ENCODE results near the gene MED13. TPM values are rescaled to one million over a fixed set of nuclear protein-coding genes. Genes with fewer than 3 reads are reported as not detected.
A peak's percentile ranks its signal among the peaks of the same experiment; 100 is the strongest.

The MED13 gene
- total RNA-seq, 5 donors from 2014 or later (not counting 1 experiment from before 2014, with no cell fraction given) = 60.8 to 82.4 (median 77.6) TPM

DNA sequence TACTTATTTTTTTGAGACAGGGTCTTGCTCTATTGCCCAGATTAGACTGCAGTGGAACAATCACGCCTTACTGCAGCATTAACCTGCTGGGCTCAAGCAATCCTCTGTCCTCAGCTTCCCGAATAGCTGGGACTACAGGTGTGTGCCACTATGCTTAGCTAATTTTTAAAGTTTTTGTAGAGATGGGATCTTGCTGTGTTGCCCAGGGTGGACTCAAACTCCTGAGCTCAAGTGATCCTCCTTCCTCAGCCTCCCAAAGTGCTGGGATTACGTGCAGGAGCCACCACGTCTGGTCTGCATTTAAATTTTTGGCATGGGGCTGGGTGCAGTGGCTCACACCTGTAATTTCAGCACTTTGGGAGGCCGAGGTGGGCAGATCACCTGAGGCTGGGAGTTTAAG, 96.3 kb downstream of the MED13 start:
- Mint-ChIP-seq H3K9me3 (no peaks in the 10 kb centered on the region), H3K27me3 (no peaks in the 10 kb centered on the region), H3K27ac (no peak overlapping the region), H3K4me1 (peaks cover 0 to 4% (median 2%) of the 10 kb centered on the region in 3 donors), H3K4me3 (no peak overlapping the region), H3K36me3 (peaks cover 14% of the 10 kb centered on the region)
- ChIA-PET CTCF (no interaction called here), POLR2A (interaction anchor here in 1 of 2 donors (0.7 kb wide), 1 partner anchor 55 kb away, joined by 3 read pairs; no protein-coding TSS in a partner anchor)
- WGBS (ENCODE audit: insufficient coverage) = 100% methylated on average over 4 of the region's 5 CpGs
- Histone ChIP-seq H3K4me1 (ENCODE audit: control insufficient read depth in 1 of 2, extremely low read depth in 1 of 2, insufficient read depth in 2 of 2, low read length in 2 of 2) (no peaks in the 10 kb centered on the region), H3K27ac (ENCODE audit: low read length) (no peak overlapping the region), H3K27me3 (replicated peaks in 1 of 2; ENCODE audit: control insufficient read depth in 2 of 2, extremely low read depth in 1 of 2, insufficient read depth in 2 of 2, low read length in 1 of 2) (no peaks in the 10 kb centered on the region), H3K36me3 (ENCODE audit: control insufficient read depth in 2 of 2, extremely low read depth in 1 of 2, insufficient read depth in 1 of 2, low read length in 1 of 2) (peaks cover 5 to 74% of the 10 kb centered on the region in 2 donors), H3K9me3 (no peaks in the 10 kb centered on the region), H3K4me3 (ENCODE audit: control insufficient read depth in 1 of 2, extremely low read depth in 1 of 2, low read length in 1 of 2) (no peak overlapping the region)
- ATAC-seq (replicated peaks in 1 of 4) = no peak
- DNase-seq = no peak

DNA sequence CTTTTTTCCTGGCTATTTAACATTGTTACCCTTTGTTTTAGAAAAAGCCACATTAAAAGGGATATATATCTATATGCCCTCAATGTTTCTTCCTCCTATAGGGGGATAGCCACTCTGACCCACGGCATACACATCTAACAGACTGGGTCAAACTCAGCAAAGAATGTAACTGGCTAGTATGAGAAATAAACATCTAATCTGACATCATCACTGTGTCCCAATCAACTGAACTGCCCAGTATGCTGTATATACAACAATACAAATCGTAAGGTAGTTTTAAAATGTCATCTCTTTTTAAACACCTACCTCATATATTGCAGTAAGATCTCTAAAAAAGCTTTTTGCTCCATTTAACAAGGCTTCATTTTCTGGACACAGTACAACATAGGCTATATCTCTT, 97.3 kb downstream of the MED13 start:
- ChIA-PET CTCF (no interaction called here), POLR2A (no interaction called here)
- Mint-ChIP-seq H3K36me3 (peaks cover 19% of the 10 kb centered on the region), H3K27ac (peak overlapping the region; percentile 13 to 28), H3K9me3 (no peaks in the 10 kb centered on the region), H3K4me3 (no peak overlapping the region), H3K4me1 (peaks cover 0 to 4% (median 4%) of the 10 kb centered on the region in 3 donors), H3K27me3 (no peaks in the 10 kb centered on the region)
- no CpG with 5 or more reads among the region's 2 CpGs for WGBS (ENCODE audit: insufficient coverage)
- ATAC-seq (replicated peaks in 1 of 4) = no peak
- Histone ChIP-seq H3K9me3 (no peaks in the 10 kb centered on the region), H3K4me1 (ENCODE audit: control insufficient read depth in 1 of 2, extremely low read depth in 1 of 2, insufficient read depth in 2 of 2, low read length in 2 of 2) (no peaks in the 10 kb centered on the region), H3K4me3 (ENCODE audit: control insufficient read depth in 1 of 2, extremely low read depth in 1 of 2, low read length in 1 of 2) (no peak overlapping the region), H3K27me3 (replicated peaks in 1 of 2; ENCODE audit: control insufficient read depth in 2 of 2, extremely low read depth in 1 of 2, insufficient read depth in 2 of 2, low read length in 1 of 2) (no peaks in the 10 kb centered on the region), H3K36me3 (ENCODE audit: control insufficient read depth in 2 of 2, extremely low read depth in 1 of 2, insufficient read depth in 1 of 2, low read length in 1 of 2) (peaks cover 5 to 79% of the 10 kb centered on the region in 2 donors), H3K27ac (ENCODE audit: low read length) (no peak overlapping the region)
- no peak for DNase-seq

DNA sequence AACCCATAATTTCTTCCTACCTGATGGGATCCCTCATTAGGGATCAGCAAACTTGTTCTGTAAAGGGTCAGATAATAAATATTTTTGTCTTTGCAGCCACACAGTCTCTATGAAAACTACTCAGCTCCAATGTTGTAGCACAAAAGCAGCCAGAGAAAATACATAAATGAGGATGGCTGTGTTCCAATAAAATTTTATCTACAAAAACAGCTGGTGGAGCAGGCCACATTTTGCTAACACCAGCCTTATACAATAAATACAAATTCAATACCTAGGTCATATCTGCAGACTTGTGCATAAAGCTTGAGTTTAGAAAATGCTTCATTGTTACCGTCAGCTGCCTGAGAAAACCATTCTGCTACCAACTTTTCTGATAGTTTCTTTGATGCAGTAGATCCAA, 98.9 kb downstream of the MED13 start:
- Histone ChIP-seq H3K27ac (ENCODE audit: low read length) (no peak overlapping the region), H3K36me3 (ENCODE audit: control insufficient read depth in 2 of 2, extremely low read depth in 1 of 2, insufficient read depth in 1 of 2, low read length in 1 of 2) (peaks cover 0 to 74% of the 10 kb centered on the region in 2 donors), H3K4me1 (ENCODE audit: control insufficient read depth in 1 of 2, extremely low read depth in 1 of 2, insufficient read depth in 2 of 2, low read length in 2 of 2) (no peaks in the 10 kb centered on the region), H3K9me3 (no peaks in the 10 kb centered on the region), H3K4me3 (ENCODE audit: control insufficient read depth in 1 of 2, extremely low read depth in 1 of 2, low read length in 1 of 2) (no peak overlapping the region), H3K27me3 (replicated peaks in 1 of 2; ENCODE audit: control insufficient read depth in 2 of 2, extremely low read depth in 1 of 2, insufficient read depth in 2 of 2, low read length in 1 of 2) (no peaks in the 10 kb centered on the region)
- no peaks in the 10 kb centered on the region for H3K9me3 Mint-ChIP-seq
- DNase-seq = no peak
- no peaks in the 10 kb centered on the region for H3K27me3 Mint-ChIP-seq
- H3K4me1 Mint-ChIP-seq = peaks cover 0 to 4% (median 4%) of the 10 kb centered on the region in 3 donors
- H3K4me3 Mint-ChIP-seq = no peak overlapping the region
- ChIA-PET CTCF (interaction anchor here in 1 of 2 donors (0.5 kb wide), 1 partner anchor 76 kb away, joined by 3 read pairs; no protein-coding TSS in a partner anchor), POLR2A (interaction anchor here in 1 of 2 donors (0.6 kb wide), 1 partner anchor 68 kb away, joined by 5 read pairs; no protein-coding TSS in a partner anchor)
- no CpG with 5 or more reads among the region's 1 CpG for WGBS (ENCODE audit: insufficient coverage)
- ATAC-seq (replicated peaks in 1 of 4) = no peak
- no peak overlapping the region for H3K27ac Mint-ChIP-seq
- peaks cover 22% of the 10 kb centered on the region for H3K36me3 Mint-ChIP-seq

DNA sequence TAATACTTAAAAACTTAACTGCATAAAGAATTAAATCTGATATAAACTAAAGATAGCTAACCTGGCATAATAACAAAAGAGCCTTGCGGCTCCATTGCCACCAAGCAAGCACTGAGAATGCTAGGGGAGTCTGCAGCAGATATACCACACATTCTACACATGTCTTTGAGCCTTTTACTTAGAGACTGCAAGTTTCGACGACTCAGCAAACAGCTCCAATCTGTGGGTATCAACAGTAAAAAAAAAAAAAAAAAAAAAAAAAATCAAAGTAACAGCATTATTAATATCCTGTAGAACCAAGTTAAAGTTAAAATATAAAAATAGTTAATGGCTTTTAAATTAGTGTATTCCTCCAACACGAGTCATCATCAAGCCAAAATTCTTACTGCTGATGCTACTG, 109.5 kb downstream of the MED13 start:
- Mint-ChIP-seq H3K27ac (no peak overlapping the region), H3K36me3 (peaks cover 31% of the 10 kb centered on the region), H3K27me3 (no peaks in the 10 kb centered on the region), H3K4me3 (no peak overlapping the region), H3K9me3 (no peaks in the 10 kb centered on the region), H3K4me1 (no peaks in the 10 kb centered on the region)
- Histone ChIP-seq H3K36me3 (ENCODE audit: control insufficient read depth in 2 of 2, extremely low read depth in 1 of 2, insufficient read depth in 1 of 2, low read length in 1 of 2) (peaks cover 19 to 68% of the 10 kb centered on the region in 2 donors), H3K27me3 (replicated peaks in 1 of 2; ENCODE audit: control insufficient read depth in 2 of 2, extremely low read depth in 1 of 2, insufficient read depth in 2 of 2, low read length in 1 of 2) (no peaks in the 10 kb centered on the region), H3K4me1 (ENCODE audit: control insufficient read depth in 1 of 2, extremely low read depth in 1 of 2, insufficient read depth in 2 of 2, low read length in 2 of 2) (no peaks in the 10 kb centered on the region), H3K9me3 (no peaks in the 10 kb centered on the region), H3K27ac (ENCODE audit: low read length) (no peak overlapping the region), H3K4me3 (ENCODE audit: control insufficient read depth in 1 of 2, extremely low read depth in 1 of 2, low read length in 1 of 2) (no peak overlapping the region)
- WGBS (ENCODE audit: insufficient coverage) = no CpG with 5 or more reads among the region's 4 CpGs
- DNase-seq = no peak
- no peak for ATAC-seq (replicated peaks in 1 of 4)
- POLR2A ChIA-PET = interaction anchor here in 1 of 2 donors (0.6 kb wide), 1 partner anchor 87 kb away, joined by 10 read pairs; no protein-coding TSS in a partner anchor
- CTCF ChIA-PET = no interaction called here

DNA sequence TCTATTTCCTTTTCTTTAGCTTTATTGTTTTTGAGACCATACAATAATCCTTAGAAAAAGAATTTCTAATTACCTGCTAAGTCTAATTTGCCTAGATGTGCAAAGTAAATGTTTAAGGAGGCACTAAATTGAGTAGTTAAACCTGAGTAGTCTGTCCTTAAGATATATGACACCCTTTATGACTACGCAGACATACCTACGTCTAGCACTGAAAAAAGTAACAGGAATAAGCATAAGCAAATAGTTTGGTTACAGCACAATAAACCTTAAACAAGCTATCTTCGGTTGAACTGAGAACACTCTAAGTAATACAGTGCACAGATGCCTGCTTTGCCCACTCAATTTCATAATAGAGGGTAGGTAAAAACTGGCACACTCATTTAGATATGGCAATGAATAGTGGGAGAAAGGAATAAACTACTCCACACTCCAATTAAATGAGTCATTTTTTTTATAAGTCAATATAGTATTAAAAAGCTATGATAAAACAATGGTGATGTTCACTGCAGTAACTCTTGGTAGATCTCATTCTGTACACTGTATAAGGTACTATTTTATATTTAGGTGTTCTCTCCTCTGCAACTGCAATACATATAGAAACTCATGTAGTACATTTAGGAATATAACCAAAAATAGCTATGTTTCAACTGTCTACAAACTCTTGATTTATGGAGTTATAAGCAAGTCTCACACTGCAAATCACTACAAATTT, 117.6 kb downstream of the MED13 start:
- ChIA-PET CTCF (interaction anchor here in 1 of 2 donors (0.7 kb wide), 1 partner anchor 51 kb away, joined by 12 read pairs; no protein-coding TSS in a partner anchor), POLR2A (interaction anchor here in 1 of 2 donors (0.7 kb wide), 1 partner anchor 34 kb away, joined by 3 read pairs; no protein-coding TSS in a partner anchor)
- Mint-ChIP-seq H3K36me3 (peaks cover 35% of the 10 kb centered on the region), H3K9me3 (no peaks in the 10 kb centered on the region), H3K4me1 (no peaks in the 10 kb centered on the region), H3K27ac (no peak overlapping the region), H3K27me3 (no peaks in the 10 kb centered on the region), H3K4me3 (no peak overlapping the region)
- WGBS (ENCODE audit: insufficient coverage) = no CpG with 5 or more reads among the region's 3 CpGs
- Histone ChIP-seq H3K27ac (ENCODE audit: low read length) (no peak overlapping the region), H3K36me3 (ENCODE audit: control insufficient read depth in 2 of 2, extremely low read depth in 1 of 2, insufficient read depth in 1 of 2, low read length in 1 of 2) (peaks cover 7 to 62% of the 10 kb centered on the region in 2 donors), H3K9me3 (no peaks in the 10 kb centered on the region), H3K4me1 (ENCODE audit: control insufficient read depth in 1 of 2, extremely low read depth in 1 of 2, insufficient read depth in 2 of 2, low read length in 2 of 2) (no peaks in the 10 kb centered on the region), H3K4me3 (ENCODE audit: control insufficient read depth in 1 of 2, extremely low read depth in 1 of 2, low read length in 1 of 2) (no peak overlapping the region), H3K27me3 (replicated peaks in 1 of 2; ENCODE audit: control insufficient read depth in 2 of 2, extremely low read depth in 1 of 2, insufficient read depth in 2 of 2, low read length in 1 of 2) (no peaks in the 10 kb centered on the region)
- ATAC-seq (replicated peaks in 1 of 4) (no peak), DNase-seq (no peak)

DNA sequence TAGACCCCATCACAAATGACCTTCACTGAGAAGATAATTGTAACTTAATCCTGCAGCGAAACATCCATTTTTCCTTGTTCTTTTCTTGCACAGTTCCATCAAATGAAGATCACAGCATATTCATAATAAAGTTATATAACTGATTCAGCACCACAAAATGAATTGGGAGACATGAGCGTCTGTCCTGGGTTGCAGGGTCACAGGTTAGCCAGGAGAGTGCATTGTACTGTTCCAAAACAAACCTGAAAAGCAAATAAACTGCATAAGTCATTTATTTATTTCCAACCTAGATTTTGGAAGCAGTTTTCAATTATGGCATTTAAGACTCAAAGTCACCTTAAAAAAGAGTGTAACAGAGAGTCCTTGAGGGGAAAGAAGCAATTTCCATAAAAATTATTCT, 118.7 kb downstream of the MED13 start:
- no peak for DNase-seq
- Mint-ChIP-seq H3K4me3 (no peak overlapping the region), H3K36me3 (peaks cover 31% of the 10 kb centered on the region), H3K4me1 (no peaks in the 10 kb centered on the region), H3K9me3 (no peaks in the 10 kb centered on the region), H3K27me3 (no peaks in the 10 kb centered on the region), H3K27ac (no peak overlapping the region)
- no peak for ATAC-seq (replicated peaks in 1 of 4)
- no peaks in the 10 kb centered on the region for H3K27me3 ChIP-seq (replicated peaks in 1 of 2; ENCODE audit: control insufficient read depth in 2 of 2, extremely low read depth in 1 of 2, insufficient read depth in 2 of 2, low read length in 1 of 2)
- no peaks in the 10 kb centered on the region for H3K9me3 ChIP-seq
- no peaks in the 10 kb centered on the region for H3K4me1 ChIP-seq (ENCODE audit: control insufficient read depth in 1 of 2, extremely low read depth in 1 of 2, insufficient read depth in 2 of 2, low read length in 2 of 2)
- no peak overlapping the region for H3K4me3 ChIP-seq (ENCODE audit: control insufficient read depth in 1 of 2, extremely low read depth in 1 of 2, low read length in 1 of 2)
- ChIA-PET POLR2A (no interaction called here), CTCF (no interaction called here)
- peaks cover 7 to 54% of the 10 kb centered on the region in 2 donors for H3K36me3 ChIP-seq (ENCODE audit: control insufficient read depth in 2 of 2, extremely low read depth in 1 of 2, insufficient read depth in 1 of 2, low read length in 1 of 2)
- no CpG with 5 or more reads among the region's 2 CpGs for WGBS (ENCODE audit: insufficient coverage)
- no peak overlapping the region for H3K27ac ChIP-seq (ENCODE audit: low read length)

Measured in T-cell (primary cell).